Kidney glomerular epithelial cell (primary cell): ENCODE results near the gene UBAP1L.
A peak's percentile ranks its signal among the peaks of the same experiment; 100 is the strongest.
"Not testable (repeated sequence)": the region's sequence is repeated elsewhere in the genome, so short reads cannot be mapped to it uniquely, and the experiment has no call there.

Source experiments
- DNase-seq: peaks from one replicate; lab custom pipeline; 2025; lab: John Stamatoyannopoulos, UW

UBAP1L gene

DNA sequence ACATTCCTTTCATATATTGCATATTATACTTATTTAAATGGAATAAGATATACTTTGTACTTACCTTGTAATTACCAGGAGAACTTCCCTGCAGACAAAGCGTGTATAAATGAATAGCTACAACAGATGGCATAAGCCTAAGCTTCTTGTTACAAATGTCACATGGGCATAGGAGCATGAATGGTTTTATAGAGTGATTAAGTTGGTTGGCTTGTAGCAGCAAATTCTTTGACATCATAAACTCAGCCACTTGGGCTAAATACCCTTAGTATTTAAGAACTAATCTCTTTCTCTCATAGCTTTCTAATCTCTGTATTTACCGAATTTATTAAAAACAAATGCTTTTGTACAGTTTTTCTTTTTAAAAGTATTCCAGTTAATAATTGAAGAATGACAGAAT lies at the start of gene UBAP1L:
Gene UBAP1L (minus strand): TSS at position 115 of the 400 bp plus-strand sequence. CDS start 8,985 bp downstream, outside the sequence.
- DNase-seq = no peak

- DNase-seq = no peak
Observed at GRCh38 chr15:65164139-65164538, 49.1 kb upstream of the UBAP1L start.

DNA sequence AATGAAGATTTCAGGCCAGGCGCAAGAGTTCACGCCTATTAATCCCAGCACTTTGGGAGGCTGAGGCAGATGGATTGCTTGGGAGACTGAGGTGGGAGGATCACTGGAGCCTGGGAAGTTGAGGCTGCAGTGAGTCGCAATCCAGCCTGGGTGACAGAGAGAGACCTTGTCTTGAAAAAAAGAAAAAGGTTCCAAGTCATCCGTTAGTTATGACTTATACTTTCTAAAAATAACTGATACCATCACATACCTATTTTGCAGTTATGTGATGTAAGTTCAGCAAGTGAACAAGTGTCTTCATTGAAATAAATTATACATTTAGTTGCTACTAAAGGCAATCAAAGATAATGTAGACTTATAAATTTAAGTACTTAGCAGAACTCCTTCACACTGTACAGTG lies 48.0 kb upstream of the UBAP1L start:
- no peak for DNase-seq

DNA sequence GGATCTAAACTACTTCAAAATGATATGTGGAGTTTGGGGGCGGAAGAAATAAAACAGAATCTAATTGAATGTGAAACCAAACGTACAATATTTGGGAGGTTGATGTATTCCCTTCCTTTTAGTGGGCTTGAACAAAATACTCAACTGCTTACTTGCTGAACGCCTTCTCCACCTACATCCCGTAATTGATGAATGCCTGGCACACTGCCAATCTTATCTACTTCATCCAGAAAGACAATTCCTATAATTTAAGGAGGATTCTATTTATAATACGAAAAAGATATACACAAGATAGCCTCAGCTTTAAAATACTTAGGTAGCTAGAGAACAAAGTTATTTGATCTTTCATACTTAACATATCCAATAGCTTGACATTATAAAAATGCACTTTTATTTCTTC lies 41.7 kb upstream of the UBAP1L start:
- no peak for DNase-seq

GRCh38 chr15:65154720-65155119 lies 39.7 kb upstream of the UBAP1L start:
- no peak for DNase-seq

GRCh38 chr15:65147902-65148301 lies 32.9 kb upstream of the UBAP1L start:
- no peak for DNase-seq

- DNase-seq = no peak
Observed at GRCh38 chr15:65146438-65146837, 31.4 kb upstream of the UBAP1L start.

DNA sequence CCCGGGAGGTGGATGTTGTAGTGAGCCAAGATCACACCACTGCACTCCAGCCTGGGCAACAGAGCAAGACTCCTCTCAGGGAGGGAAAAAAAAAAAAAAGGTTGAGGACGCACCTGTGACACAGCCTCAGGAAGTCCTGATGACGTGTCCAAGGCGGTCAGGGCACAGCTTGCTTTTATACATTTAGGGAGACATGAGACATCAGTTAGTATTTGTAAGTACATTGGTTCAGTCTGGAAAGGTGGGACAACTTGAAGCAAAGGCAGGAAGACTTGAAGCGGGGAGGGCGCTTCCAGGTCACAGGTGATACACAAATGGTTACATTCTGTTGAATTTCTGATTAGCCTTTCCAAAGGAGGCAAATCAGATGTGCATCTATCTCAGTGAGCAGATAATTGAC lies 23.6 kb upstream of the UBAP1L start:
- not testable (repeated sequence) for DNase-seq

- not testable (repeated sequence) for DNase-seq
Observed at GRCh38 chr15:65137893-65138292, 22.9 kb upstream of the UBAP1L start.

- DNase-seq = not testable (repeated sequence)
Observed at GRCh38 chr15:65137089-65137488, 22.1 kb upstream of the UBAP1L start.

GRCh38 chr15:65134538-65134937 lies 19.5 kb upstream of the UBAP1L start:
- no peak for DNase-seq

DNA sequence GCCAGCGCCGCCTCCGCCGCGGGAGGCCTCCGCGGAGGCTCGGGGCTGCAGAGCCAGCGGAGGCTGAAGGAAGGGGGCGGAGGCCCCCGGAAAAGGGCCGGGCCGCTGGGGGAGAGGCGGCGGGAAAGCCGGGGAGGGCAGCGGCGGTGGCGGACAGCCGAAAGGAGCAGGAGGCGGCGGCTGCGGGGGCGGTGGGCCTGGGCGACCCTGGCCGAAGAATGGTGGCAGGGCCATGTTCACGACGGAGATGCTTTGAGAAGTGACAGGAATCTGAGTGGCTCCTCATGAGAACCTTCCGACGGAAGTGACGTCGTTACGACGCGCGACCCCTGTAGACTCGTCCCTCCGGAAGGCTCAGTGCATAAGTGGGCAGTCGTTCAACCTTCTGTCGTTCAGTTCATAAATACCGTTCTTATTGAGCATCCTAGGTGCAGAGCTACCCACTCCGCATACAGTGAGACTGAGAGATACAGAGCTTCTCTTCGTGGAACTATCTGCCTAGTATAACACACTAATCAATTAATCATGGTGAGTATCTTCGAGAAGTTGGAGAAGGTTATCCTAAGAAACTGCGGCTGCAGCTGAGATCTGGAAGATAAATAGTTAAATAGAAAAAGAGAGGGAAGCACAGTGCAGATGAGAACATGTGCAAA lies 18.7 kb upstream of the UBAP1L start, which contains the start of gene PDCD7:
Gene PDCD7 (minus strand): TSS at position 261 of the 653 bp plus-strand sequence. CDS start 27 bp downstream, at position 234.
- DNase-seq = peak; percentile 81

DNA sequence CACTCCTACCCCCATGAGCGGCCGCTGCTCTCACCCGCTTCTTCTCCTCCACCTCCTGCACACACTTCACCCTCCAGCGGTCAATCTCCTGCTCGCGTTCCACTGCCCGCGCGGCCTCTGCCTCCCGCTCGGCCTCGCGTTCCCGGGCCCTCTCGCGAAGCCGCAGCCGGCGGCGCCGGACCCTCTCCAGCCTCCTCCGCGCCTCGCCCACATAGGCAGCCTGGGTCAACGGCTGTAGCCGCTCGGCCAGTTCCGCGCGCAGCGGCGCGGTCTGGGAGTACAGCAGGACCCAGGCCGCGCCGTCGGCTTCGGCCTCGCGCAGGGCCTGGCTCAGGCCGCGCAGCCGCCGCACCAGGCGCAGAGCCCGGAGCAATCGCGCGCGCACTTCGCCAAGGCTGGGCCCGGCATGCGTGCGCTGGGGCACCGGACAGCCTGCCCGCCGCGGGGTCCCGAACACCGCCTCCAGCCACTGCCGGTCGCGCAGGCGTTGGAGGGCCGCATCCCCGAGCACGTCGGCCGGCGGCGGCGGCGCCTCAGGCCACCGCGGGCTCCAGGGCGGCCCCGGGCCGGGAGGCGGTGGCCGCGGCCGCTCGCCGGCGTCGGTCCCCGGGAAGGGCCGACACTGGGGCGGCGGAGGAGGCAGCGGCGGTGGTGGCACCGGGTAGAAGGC lies 18.0 kb upstream of the UBAP1L start:
- peak; percentile 28 for DNase-seq

DNA sequence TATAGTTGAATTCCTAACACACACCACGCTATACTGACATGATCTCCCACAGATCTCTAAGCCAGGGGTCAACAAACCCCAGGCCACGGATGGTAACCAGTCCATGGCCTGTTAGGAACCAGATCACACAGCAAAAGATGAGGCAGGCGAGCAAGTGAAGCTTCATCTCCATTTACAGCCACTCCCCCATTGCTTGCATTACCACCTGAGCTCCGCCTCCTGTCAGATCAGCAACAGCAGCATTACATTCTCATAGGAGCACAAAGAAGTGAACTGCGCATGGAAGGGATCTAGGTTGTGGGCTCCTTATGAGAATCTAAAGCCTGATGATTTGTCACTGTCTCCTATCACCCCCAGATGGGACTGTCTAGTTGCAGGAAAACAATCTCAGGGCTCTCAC lies 15.9 kb upstream of the UBAP1L start:
- no peak for DNase-seq

DNA sequence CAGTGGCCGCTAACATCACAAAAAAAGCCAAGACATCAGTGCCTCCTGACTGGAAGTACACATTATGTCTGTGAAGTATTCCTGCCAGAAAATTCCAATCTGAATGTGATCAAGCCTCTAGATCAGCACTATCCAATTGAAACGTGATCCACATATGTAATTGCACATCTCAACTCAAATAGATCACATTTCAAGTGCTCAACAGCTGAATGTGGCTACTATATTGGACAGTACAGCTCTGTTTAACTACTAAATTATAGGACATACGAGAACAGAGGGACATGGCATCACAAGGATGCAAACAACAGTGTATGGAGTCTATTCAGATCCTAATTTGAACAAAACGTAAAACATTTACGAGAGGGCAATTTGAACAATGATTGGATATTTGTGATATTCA lies 542 bp upstream of the UBAP1L start:
- DNase-seq = no peak

DNA sequence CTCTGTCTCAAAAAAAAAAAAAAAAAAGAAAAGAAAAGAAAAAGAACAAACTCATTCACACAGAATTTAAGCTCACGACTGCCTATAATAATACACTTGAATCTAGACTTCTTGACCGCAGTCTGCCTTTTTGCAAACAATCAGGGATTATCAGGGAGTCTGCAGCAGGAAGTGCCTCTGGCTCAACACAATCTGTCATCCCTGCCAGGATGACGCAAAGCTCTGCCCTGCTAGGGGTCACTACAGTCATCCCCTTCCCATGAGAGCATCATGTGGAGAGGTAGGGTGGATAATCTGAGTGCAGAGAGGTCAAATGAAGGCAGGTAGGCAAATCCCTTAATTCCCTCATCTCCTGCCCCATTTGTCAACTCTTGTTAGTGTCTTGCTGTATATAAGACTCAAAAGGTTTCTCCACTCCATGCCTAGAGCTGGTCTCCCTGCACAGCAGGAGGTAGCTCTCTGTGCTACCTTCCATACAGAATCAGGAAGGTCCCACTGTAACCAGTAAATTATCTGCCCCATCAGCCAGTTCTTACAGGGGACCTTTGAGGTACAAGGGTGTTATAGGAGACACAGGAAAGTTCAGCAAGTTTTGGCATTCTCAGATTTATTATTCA lies 4.2 kb downstream of the UBAP1L start:
- DNase-seq = no peak

DNA sequence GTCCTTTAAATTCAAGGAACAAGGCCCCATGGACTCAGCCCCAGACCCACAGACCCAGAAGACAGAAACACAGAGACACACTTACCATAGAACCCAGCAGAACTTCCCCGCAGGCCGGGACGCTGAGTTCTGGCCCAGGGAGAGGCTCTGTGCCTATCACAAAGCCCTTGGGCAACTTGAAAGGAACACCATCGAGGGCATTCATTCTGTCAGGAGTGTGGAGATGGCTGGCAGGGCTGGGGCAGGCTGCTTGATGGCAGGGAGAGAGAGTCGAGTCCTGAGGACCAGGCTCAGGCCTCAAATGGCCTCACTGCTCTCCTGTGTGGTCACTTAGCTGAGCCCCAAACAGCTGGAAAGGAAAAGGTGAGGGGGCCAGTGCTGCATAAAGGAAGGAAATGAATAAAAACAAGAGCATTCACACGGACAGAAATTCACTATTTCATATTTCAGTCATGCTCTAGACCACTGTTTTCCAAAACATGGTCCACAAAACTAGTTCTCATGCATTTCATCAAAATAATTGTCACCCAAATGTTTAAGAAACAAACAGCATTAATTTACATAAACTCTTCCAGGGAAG lies 8.9 kb downstream of the UBAP1L start:
- no peak for DNase-seq

GRCh38 chr15:65105038-65105437 lies 10.0 kb downstream of the UBAP1L start:
- no peak for DNase-seq

GRCh38 chr15:65102912-65103311 lies 12.1 kb downstream of the UBAP1L start:
- no peak for DNase-seq

- no peak for DNase-seq
Observed at GRCh38 chr15:65101891-65102708, 12.9 kb downstream of the UBAP1L start.

DNA sequence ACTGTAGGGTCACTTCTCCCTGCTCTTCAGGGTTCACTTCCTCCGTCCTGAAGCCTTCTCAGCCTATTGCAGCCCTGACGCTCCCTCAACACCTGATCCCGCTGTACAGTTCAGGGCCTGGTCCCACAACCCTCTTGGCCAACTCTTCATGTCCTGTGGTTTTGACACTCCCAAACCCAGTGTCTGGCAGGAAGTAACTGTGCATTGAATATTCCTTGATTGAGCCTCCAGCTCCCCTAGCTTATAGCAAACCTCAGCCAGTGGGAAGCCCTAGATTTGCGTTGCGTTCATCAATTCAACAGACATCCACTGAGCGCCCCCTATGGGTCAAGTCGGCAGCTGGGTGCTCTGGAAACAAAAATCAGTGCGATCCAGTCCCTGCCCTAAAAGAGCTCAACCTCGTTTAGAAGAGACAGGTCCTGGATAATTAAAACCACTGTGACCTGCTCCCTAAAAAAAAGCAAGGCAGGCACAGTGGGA lies 13.5 kb downstream of the UBAP1L start:
- DNase-seq = peak; percentile 16

DNA sequence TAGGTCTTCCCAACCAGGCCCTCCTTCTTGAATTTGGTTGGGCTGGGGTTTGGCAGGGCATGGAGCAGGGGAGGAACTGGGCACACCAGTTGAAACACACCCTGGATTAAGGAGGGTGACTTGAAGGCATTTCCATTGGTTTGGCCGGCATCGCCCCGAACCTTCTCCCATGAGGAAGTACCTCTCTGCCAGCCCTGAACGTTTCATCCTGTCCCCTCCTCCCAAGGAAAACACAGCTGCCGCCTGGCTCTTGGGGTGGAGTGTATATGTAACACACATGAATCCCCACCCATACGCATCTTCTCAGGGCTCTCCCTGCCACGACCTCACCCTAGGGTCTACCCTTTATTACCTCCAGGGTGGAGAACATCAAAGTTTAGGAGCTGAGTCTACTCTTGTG lies 14.6 kb downstream of the UBAP1L start:
- no peak for DNase-seq
